Activated B cell treated with CpG ODN at 0.5 μM for 24 hours (primary cell): ENCODE data around the gene MAP3K6. TPM values are rescaled to one million over a fixed set of nuclear protein-coding genes. Genes with fewer than 3 reads are reported as not detected.

Source experiments
- ATAC-seq: fragments of 200-7000 bp; cut with Tn5 transposase; one replicate; pipeline ENCODE4 v1.10.0; 2021; ENCODE audit warnings: low read depth, mild to moderate bottlenecking, moderate library complexity
- CTCF ChIA-PET: fragments of 350-600 bp; sonication (Branson Sonifier 250); formaldehyde crosslinking; loops from one replicate; lab custom pipeline; 2021; ENCODE audit warnings: antibody characterized with exemption; lab: Charles Lee
- POLR2A ChIA-PET: fragments of 350-600 bp; sonication (Branson Sonifier 250); formaldehyde crosslinking; loops from one replicate; lab custom pipeline; 2021; ENCODE audit warnings: antibody characterized with exemption; lab: Charles Lee
- DNase-seq: peaks from one replicate; pipeline ENCODE4 v3.0.0; 2022
- H3K27ac Mint-ChIP-seq: one replicate; pipeline ENCODE4 v1.8.0; 2020; ENCODE audit warnings: mixed read lengths
- H3K27me3 Mint-ChIP-seq: one replicate; pipeline ENCODE4 v1.8.0; 2021; ENCODE audit warnings: mixed read lengths
- H3K36me3 Mint-ChIP-seq: one replicate; pipeline ENCODE4 v1.8.0; 2021; ENCODE audit warnings: low read depth, mixed read lengths
- H3K4me1 Mint-ChIP-seq: one replicate; pipeline ENCODE4 v1.8.0; 2021; ENCODE audit warnings: mixed read lengths
- H3K4me3 Mint-ChIP-seq: one replicate; pipeline ENCODE4 v1.8.0; 2020; ENCODE audit warnings: mild to moderate bottlenecking, mixed read lengths
- H3K9me3 Mint-ChIP-seq: one replicate; pipeline ENCODE4 v1.8.0; 2020; ENCODE audit warnings: mixed read lengths
- intact Hi-C: fragments of 100-400 bp; cut with micrococcal nuclease; formaldehyde crosslinking; loops from one replicate; pipeline ENCODE4 v1.15.1; 2024
- total RNA-seq: library from RNA; stranded (reverse); gene quantifications from 2 replicates; pipeline ENCODE4 v1.2.3, GENCODE V29; 2022
- TF ChIP-seq, protein P1 (sequence below): fragments of 200-600 bp; IDR thresholded peaks from one replicate; pipeline ENCODE4 v1.8.0; 2022; ENCODE audit warnings: antibody characterized with exemption, mild to moderate bottlenecking

Gene MAP3K6
- total RNA-seq, 1 donor from 2014 or later: 4.6 TPM

DNA sequence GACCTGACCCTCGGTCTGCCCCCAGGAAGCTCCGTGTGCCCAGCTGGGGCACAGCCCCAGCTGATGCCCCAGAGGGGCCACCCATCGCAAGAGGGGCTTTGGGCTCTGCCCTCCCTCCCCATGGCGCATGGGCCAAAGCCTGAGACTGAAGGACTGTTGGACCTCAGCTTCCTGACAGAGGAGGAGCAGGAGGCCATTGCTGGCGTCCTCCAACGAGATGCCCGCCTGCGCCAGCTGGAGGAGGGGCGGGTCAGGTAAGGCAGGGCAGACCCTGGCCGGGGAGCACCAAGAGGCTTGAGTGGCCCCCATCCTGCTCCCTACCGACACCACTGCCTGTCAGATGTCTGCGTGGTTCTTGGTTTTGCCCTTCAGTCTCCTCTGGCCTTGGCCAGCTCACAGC is 21.5 kb downstream of the MAP3K6 start:
- Mint-ChIP-seq H3K27me3 (no peaks in the 10 kb centered on the region), H3K36me3 (peaks cover 26% of the 10 kb centered on the region), H3K4me1 (peaks cover 56% of the 10 kb centered on the region), H3K4me3 (no peak overlapping the region), H3K9me3 (no peaks in the 10 kb centered on the region), H3K27ac (peak overlapping the region; percentile 46)
- POLR2A ChIA-PET: interaction anchor here (0.6 to 4.7 kb wide), 9 partner anchors 10 to 485 kb away, joined by 3 to 75 read pairs (median 4); partner anchors contain the start of genes PPP1R8 and WDTC1
- intact Hi-C loops: loop anchor here (10.0 kb wide), 1 partner anchor 650 kb away; the partner anchor contains the start of gene ARID1A
- ATAC-seq: no peak
- DNase-seq: no peak
- TF ChIP-seq, protein P1, sequence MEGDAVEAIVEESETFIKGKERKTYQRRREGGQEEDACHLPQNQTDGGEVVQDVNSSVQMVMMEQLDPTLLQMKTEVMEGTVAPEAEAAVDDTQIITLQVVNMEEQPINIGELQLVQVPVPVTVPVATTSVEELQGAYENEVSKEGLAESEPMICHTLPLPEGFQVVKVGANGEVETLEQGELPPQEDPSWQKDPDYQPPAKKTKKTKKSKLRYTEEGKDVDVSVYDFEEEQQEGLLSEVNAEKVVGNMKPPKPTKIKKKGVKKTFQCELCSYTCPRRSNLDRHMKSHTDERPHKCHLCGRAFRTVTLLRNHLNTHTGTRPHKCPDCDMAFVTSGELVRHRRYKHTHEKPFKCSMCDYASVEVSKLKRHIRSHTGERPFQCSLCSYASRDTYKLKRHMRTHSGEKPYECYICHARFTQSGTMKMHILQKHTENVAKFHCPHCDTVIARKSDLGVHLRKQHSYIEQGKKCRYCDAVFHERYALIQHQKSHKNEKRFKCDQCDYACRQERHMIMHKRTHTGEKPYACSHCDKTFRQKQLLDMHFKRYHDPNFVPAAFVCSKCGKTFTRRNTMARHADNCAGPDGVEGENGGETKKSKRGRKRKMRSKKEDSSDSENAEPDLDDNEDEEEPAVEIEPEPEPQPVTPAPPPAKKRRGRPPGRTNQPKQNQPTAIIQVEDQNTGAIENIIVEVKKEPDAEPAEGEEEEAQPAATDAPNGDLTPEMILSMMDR: no peak
- CTCF ChIA-PET: interaction anchor here (1.0 to 1.6 kb wide), 5 partner anchors 12 to 50 kb away, joined by 3 to 6 read pairs (median 4); partner anchors contain the start of gene MAP3K6

DNA sequence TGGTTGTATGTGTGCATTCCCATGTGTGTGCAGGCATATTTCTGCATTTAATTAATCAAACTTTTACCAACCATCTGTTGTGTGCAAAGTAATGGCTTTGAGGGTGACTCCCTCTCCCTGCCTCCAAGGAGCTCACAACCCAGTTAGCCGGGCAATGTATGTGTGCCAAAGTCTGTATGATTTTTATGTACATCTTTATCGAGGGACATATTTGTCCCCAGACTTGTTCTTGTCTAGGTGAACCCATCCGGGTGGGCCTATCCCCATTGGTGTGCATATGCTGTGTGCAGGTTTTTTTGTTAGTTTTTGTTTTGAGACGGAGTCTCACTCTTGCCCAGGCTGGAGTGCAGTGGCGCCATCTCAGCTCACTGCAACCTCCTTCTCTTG is 23.1 kb downstream of the MAP3K6 start:
- Mint-ChIP-seq H3K4me3 (peak overlapping the region; percentile 80), H3K9me3 (no peaks in the 10 kb centered on the region), H3K27me3 (no peaks in the 10 kb centered on the region), H3K27ac (peak overlapping the region; percentile 87), H3K36me3 (peaks cover 27% of the 10 kb centered on the region), H3K4me1 (peaks cover 68% of the 10 kb centered on the region)
- POLR2A ChIA-PET: interaction anchor here (0.6 to 4.7 kb wide), 5 partner anchors 11 to 44 kb away, joined by 3 to 75 read pairs (median 15); partner anchors contain the start of gene MAP3K6
- TF ChIP-seq, protein P1: no peak
- no peak for DNase-seq
- intact Hi-C loops: loop anchor here (5.0 to 10.0 kb wide), 2 partner anchors 384 to 649 kb away; partner anchors contain the start of genes ARID1A and FAM76A
- CTCF ChIA-PET: interaction anchor here (3.7 kb wide), 1 partner anchor 10 kb away, joined by 23 read pairs; no protein-coding TSS in a partner anchor
- ATAC-seq: no peak

DNA sequence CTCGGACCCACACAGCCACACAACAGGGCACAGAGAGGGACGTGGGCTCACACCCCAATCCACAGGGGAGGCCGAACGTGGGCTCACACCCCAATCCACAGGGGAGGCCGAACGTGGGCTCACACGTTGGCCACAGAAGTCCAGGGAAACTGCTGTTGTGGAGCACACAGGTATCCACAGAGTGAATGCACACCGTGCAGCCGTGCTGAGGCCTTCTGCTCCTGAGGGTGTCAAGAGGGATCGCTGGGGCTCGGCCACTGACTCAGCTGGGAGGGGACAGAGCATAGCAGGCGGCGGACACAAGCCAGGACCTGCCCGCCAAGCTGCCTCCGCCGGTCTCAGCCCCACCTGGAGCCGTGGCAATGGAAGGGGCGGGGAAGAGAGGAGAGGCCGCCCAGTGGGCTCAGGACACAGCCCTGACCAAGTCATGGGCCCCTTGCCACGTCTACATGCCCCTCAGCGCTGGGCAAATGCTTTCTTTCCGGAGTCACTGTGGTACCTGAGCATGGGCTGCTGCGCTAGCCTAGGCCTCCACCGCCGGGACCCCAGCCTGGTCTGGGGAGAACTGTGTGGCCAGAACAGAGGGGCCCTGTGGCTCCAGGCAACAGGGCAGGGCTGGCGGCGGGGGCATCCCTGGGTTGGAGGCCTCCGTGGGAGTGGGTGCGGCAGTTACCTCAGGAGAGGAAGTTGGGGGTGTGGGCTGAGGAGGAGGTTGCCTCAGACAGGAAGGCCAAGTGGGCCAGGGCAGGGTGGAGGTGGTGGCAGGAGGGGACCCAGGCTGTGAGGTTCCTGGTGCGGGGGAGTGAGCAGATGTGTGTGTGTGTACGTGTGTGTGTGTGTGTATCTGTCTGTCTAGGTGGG is 23.8 kb downstream of the MAP3K6 start:
- H3K27me3 Mint-ChIP-seq: no peaks in the 10 kb centered on the region
- H3K4me3 Mint-ChIP-seq: peak overlapping the region; percentile 80
- H3K36me3 Mint-ChIP-seq: peaks cover 29% of the 10 kb centered on the region
- DNase-seq (peak; percentile 57), ATAC-seq (peak; percentile 55)
- intact Hi-C loops: loop anchor here (5.0 to 10.0 kb wide), 2 partner anchors 384 to 648 kb away; partner anchors contain the start of genes ARID1A and FAM76A
- H3K27ac Mint-ChIP-seq: peak overlapping the region; percentile 87
- ChIA-PET CTCF (interaction anchor here (0.9 to 3.7 kb wide), 3 partner anchors 10 to 47 kb away, joined by 4 to 23 read pairs (median 5); no protein-coding TSS in a partner anchor), POLR2A (interaction anchor here (1.0 to 4.7 kb wide), 7 partner anchors 10 to 319 kb away, joined by 3 to 75 read pairs (median 11); partner anchors contain the start of genes MAP3K6 and TMEM222)
- TF ChIP-seq, protein P1: no peak
- H3K4me1 Mint-ChIP-seq: peaks cover 71% of the 10 kb centered on the region
- no peaks in the 10 kb centered on the region for H3K9me3 Mint-ChIP-seq

DNA sequence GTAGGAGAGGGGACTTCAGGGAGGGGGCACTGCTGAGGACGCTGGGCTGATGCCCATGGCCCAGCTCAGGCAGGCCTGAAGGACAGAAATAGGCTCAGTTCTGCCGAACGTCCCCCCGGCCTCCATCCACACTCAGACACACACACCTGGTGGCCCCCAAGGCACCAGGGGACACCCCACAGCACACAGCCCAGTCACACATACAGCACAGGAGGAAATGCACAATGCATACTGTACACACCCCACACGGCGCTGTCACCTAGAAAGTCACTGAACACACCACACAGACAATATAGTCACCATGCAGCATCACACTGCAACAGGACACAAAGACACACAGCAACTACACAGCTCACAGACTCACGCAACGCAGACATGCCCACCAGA is 24.4 kb downstream of the MAP3K6 start:
- ATAC-seq (peak; percentile 7), DNase-seq (no peak)
- TF ChIP-seq, protein P1: no peak
- Mint-ChIP-seq H3K27ac (peak overlapping the region; percentile 87), H3K4me3 (peak overlapping the region; percentile 80), H3K9me3 (no peaks in the 10 kb centered on the region), H3K4me1 (peaks cover 71% of the 10 kb centered on the region), H3K27me3 (no peaks in the 10 kb centered on the region), H3K36me3 (peaks cover 26% of the 10 kb centered on the region)
- intact Hi-C loops: loop anchor here (5.0 to 10.0 kb wide), 2 partner anchors 385 to 648 kb away; partner anchors contain the start of genes ARID1A and FAM76A
- POLR2A ChIA-PET: interaction anchor here (1.1 to 4.7 kb wide), 11 partner anchors 7 to 430 kb away, joined by 3 to 75 read pairs (median 10); partner anchors contain the start of genes FAM76A, MAP3K6, STX12 and TMEM222
- CTCF ChIA-PET: interaction anchor here (0.9 to 3.7 kb wide), 6 partner anchors 9 to 53 kb away, joined by 3 to 23 read pairs (median 4); no protein-coding TSS in a partner anchor
